ENCODE data around the gene PKN1. TPM values are rescaled to one million over a fixed set of nuclear protein-coding genes. Genes with fewer than 3 reads are reported as not detected.

The PKN1 gene
- total and polyA plus RNA-seq, 2 of the 13 experiments (the other 11 are each of a cell fraction or from before 2014, with no cell fraction given), result 45.7 to 54.5 TPM

DNA sequence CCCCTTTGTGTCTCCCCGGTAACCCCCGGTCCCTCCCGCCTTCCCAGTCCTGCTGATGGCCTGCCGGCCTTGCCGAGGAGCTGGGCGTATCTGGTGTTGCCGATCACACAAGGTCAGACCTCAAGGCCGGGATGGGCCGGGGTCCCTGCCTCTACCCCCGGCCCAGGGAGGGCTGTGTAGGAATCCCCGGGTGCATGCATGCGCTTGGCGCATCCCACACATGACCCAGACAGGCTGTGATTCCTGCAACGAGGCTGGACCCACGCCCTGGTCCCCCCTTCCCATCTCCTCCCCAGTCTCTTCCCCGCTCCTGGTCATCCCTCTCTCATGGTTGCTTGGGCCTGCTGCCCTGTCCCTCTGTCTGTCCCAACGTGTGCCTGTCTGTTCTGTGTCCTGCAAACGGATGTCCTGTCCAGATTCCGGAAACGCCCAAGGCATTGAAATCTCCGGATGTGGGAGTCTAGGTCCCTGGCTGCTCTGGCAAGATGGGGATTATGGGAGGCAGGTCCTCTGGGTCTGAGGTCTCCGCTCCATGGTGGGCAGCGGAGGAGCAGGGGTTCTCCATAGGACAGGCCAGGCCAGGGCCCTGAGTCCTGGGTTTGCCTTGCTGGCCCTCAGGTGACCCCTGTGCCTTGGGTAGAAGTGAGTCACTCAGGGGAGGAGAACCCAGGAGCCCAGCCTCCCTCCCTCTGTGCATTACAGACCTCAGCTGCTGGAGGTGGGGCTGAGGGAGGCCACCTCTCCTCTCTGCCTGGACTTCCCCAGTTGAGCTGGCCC is 1.6 kb downstream of the PKN1 start (continued):
- TF ChIP-seq, protein P1, sequence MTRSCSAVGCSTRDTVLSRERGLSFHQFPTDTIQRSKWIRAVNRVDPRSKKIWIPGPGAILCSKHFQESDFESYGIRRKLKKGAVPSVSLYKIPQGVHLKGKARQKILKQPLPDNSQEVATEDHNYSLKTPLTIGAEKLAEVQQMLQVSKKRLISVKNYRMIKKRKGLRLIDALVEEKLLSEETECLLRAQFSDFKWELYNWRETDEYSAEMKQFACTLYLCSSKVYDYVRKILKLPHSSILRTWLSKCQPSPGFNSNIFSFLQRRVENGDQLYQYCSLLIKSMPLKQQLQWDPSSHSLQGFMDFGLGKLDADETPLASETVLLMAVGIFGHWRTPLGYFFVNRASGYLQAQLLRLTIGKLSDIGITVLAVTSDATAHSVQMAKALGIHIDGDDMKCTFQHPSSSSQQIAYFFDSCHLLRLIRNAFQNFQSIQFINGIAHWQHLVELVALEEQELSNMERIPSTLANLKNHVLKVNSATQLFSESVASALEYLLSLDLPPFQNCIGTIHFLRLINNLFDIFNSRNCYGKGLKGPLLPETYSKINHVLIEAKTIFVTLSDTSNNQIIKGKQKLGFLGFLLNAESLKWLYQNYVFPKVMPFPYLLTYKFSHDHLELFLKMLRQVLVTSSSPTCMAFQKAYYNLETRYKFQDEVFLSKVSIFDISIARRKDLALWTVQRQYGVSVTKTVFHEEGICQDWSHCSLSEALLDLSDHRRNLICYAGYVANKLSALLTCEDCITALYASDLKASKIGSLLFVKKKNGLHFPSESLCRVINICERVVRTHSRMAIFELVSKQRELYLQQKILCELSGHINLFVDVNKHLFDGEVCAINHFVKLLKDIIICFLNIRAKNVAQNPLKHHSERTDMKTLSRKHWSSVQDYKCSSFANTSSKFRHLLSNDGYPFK (CRISPR knock-in tag; IDR thresholded peaks at IDR 0.05; ENCODE audit: borderline replicate concordance), result peak; percentile 47; the same call in 1 of the 2 replicates
- no peak for TF ChIP-seq ZNF615 (CRISPR knock-in tag; IDR thresholded peaks at IDR 0.05; ENCODE audit: borderline replicate concordance)
- no peak for TF ChIP-seq MYC (CRISPR knock-in tag; IDR thresholded peaks at IDR 0.05; ENCODE audit: borderline replicate concordance)
- TF ChIP-seq, protein P2, sequence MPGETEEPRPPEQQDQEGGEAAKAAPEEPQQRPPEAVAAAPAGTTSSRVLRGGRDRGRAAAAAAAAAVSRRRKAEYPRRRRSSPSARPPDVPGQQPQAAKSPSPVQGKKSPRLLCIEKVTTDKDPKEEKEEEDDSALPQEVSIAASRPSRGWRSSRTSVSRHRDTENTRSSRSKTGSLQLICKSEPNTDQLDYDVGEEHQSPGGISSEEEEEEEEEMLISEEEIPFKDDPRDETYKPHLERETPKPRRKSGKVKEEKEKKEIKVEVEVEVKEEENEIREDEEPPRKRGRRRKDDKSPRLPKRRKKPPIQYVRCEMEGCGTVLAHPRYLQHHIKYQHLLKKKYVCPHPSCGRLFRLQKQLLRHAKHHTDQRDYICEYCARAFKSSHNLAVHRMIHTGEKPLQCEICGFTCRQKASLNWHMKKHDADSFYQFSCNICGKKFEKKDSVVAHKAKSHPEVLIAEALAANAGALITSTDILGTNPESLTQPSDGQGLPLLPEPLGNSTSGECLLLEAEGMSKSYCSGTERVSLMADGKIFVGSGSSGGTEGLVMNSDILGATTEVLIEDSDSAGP (CRISPR knock-in tag; IDR thresholded peaks at IDR 0.05; ENCODE audit: borderline replicate concordance), result no peak; the same call in 1 of the 2 replicates
- TF ChIP-seq NRL (CRISPR knock-in tag; IDR thresholded peaks at IDR 0.05; ENCODE audit: borderline replicate concordance), result no peak
- peak; percentile 9; the same call in 1 of the 2 replicates for TF ChIP-seq ZNF121 (CRISPR knock-in tag; IDR thresholded peaks at IDR 0.05)
- TF ChIP-seq HNRNPLL (IDR thresholded peaks at IDR 0.05; ENCODE audit: low read depth, low read length, poor library complexity, severe bottlenecking), result no peak
- TF ChIP-seq ZNF235 (CRISPR knock-in tag; IDR thresholded peaks at IDR 0.05; ENCODE audit: borderline replicate concordance), result no peak
- no peak for TF ChIP-seq ZSCAN12 (CRISPR knock-in tag; IDR thresholded peaks at IDR 0.05)
- no peak for TF ChIP-seq IKZF4 (CRISPR knock-in tag; IDR thresholded peaks at IDR 0.05; ENCODE audit: borderline replicate concordance, low read depth, not compliant biosample characterization)
- TF ChIP-seq ZSCAN25 (CRISPR knock-in tag; IDR thresholded peaks at IDR 0.05), result 0 out of 2 replicates have a peak, but pooled peaks have one; percentile 35
- no peak for TF ChIP-seq ZSCAN30 (CRISPR knock-in tag; IDR thresholded peaks at IDR 0.05)
- no peak for TF ChIP-seq ZNF652 (CRISPR knock-in tag; IDR thresholded peaks at IDR 0.05; ENCODE audit: borderline replicate concordance, low read depth)
- TF ChIP-seq ZNF543 (CRISPR knock-in tag; IDR thresholded peaks at IDR 0.05), result 0 out of 2 replicates have a peak, but pooled peaks have one; percentile 29
- TF ChIP-seq NBN (conservative IDR thresholded peaks at IDR 0.05), result no peak
- TF ChIP-seq, protein P3, sequence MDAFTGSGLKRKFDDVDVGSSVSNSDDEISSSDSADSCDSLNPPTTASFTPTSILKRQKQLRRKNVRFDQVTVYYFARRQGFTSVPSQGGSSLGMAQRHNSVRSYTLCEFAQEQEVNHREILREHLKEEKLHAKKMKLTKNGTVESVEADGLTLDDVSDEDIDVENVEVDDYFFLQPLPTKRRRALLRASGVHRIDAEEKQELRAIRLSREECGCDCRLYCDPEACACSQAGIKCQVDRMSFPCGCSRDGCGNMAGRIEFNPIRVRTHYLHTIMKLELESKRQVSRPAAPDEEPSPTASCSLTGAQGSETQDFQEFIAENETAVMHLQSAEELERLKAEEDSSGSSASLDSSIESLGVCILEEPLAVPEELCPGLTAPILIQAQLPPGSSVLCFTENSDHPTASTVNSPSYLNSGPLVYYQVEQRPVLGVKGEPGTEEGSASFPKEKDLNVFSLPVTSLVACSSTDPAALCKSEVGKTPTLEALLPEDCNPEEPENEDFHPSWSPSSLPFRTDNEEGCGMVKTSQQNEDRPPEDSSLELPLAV (CRISPR knock-in tag; conservative IDR thresholded peaks at IDR 0.05; ENCODE audit: low read depth), result no peak
- no peak for TF ChIP-seq TGIF2 (CRISPR knock-in tag; IDR thresholded peaks at IDR 0.05)
- TF ChIP-seq ZFX (CRISPR knock-in tag; IDR thresholded peaks at IDR 0.05; ENCODE audit: low read depth), result peak; percentile 73
- no peak for TF ChIP-seq SRF (IDR thresholded peaks at IDR 0.05; ENCODE audit: low read depth, low read length)
- peak; percentile 67; the same call in 1 of the 2 replicates for TF ChIP-seq MTA1 (CRISPR knock-in tag; IDR thresholded peaks at IDR 0.05; ENCODE audit: borderline replicate concordance)
- TF ChIP-seq KDM5A (IDR thresholded peaks at IDR 0.05; ENCODE audit: borderline replicate concordance, low read length), result no peak
- TF ChIP-seq KLF11 (CRISPR knock-in tag; IDR thresholded peaks at IDR 0.05), result no peak
- no peak for TF ChIP-seq AKAP8 (CRISPR knock-in tag; IDR thresholded peaks at IDR 0.05)

Data from HepG2 (cell line).